HG03460 (cell line): Measurements from ENCODE around the gene MRPL36.
A peak's percentile ranks its signal among the peaks of the same experiment; 100 is the strongest.
"Not testable (repeated sequence)": the region's sequence is repeated elsewhere in the genome, so short reads cannot be mapped to it uniquely, and the experiment has no call there.

Experiments used
- ATAC-seq: cut with Tn5 transposase; IDR thresholded peaks from one replicate; pipeline ENCODE4 v1.9.1; 2021; ENCODE audit not compliant: unreplicated experiment

Gene MRPL36

DNA sequence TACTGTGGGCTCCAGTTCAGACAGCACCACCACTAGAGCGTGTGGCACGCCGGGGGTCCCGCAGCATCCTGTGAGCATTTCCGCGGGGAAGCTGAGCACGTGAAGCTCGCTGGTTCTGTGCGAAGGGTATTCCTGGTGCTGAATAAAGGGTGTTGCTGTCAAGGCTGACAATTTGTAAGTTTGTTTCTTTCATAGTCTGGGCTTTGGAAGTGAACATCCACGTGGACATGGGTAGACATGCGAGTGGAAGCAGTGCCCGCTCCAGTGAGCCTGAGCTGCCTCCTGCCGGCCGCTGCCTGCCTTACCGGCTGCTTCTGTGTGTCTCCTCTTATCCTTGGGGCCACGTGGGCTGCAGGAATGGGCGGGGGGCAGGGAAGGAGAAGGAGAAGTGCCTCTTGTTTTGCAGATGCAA, 16.2 kb upstream of the MRPL36 start:
- no peak for ATAC-seq

DNA sequence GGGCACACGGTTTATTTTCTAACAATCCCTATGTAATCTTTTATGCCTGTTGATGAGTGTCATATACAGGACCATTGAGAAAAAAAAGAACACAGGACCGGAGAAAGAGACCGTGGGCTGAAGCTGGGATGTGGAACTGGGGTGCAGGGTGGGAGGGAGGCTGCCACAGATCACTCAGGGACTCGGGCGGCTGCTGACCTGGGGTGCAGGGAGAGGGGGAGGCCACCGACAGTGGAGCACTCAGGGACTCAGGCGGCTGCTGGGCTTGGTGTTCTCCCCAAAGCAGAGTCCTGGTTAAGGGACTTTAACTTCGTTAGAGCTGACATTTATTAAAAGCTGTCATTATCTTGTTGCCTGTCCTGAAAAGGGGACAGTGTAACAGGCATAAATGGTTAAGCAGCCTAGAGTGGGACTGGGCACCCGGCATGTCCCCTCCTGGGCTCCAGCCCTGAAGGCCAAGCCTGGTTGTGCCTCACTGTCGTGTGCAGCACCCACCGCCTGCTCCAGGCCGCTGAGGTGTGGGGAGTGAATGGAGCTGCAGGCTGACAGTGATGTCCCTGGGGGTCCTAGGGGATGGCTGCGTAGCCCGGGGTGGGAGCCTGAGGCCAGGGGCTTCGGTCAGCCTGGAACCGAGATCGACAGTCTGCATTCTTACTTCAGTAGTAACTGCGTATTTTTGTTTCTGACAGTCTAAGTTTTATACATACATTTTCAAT, 15.6 kb upstream of the MRPL36 start:
- ATAC-seq: no peak

DNA sequence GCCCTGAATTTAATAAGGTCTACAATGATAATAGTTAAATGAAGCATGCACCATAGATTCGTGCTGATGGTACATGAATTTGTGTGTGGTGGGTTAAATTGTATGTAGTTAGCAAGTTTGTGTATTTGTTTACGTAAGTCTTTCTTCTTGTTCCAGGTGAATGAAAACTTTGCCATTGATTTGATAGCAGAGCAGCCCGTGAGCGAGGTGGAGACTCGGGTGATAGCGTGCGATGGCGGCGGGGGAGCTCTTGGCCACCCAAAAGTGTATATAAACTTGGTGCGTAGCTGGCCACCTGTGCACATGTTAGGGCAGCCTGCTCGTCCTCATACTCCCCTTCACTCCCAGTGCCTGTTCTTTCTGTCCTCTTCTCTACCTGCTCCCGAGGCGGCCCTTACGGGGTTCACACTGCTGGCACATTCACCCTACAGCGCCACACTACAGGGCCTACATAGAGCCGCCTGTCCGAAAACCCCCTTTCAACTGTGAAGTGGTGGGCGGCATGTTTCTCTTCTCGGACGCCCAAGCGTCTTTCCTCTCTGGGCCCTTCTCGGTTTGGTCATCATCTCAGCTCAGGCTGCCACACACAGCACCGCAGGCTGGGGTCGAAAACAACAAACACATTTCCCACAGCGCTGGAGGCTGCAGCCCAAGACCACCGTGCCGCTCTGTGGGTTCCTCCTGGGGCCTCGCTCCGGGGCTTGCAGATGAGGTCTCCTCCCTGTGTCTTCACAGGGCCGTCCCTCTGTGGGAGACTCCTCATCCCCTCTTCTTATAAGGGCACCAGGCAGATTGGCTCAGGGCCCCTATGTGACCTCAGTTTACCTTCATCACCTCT, 14.8 kb upstream of the MRPL36 start:
- ATAC-seq: no peak

DNA sequence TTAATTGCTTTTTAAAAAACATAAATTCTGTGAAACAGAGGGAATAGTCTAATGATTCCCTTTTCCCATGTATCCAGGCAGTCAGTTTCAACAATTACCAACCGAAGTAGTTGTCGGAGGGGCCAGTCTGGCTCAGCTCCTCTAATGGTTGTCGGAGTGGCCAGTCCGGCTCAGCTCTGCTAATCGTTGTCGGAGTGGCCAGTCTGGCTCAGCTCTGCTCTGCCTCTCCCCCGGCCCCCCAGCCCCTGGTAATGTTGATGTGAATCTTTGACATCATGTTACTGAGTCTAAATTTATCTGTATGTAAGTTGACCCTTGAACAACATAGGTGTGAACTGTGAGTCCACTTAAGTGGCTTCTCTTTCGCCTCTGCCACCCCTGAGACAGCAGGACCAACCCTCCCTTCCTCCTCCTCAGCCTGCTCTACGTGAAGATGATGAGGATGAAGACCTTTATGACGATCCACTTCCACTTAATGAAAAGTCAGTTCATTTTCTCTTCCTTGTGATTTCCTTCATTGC, 11.0 kb upstream of the MRPL36 start:
- ATAC-seq: no peak

- no peak for ATAC-seq
These were observed 9.9 kb upstream of the MRPL36 start for GRCh38 chr5:1809416-1810035.

DNA sequence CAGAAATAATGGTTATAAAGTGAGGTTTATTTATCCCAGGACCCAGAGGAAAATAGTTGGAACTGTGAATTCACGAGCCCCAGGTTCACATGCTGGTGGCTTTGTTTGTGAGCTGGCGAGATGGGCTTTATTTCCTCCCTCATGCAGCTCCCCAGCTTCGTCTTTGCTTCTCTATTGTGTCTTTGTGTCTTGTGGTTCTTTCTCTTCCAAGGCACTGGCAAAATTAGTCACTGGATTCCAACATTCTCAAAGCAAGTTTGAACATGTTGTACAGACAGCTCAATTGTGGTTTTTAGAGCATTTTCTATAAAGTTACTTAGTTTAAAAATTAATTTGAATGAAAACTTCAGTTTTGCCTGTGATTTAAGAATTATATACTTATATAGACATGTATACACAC, 8.8 kb upstream of the MRPL36 start:
- ATAC-seq: no peak

DNA sequence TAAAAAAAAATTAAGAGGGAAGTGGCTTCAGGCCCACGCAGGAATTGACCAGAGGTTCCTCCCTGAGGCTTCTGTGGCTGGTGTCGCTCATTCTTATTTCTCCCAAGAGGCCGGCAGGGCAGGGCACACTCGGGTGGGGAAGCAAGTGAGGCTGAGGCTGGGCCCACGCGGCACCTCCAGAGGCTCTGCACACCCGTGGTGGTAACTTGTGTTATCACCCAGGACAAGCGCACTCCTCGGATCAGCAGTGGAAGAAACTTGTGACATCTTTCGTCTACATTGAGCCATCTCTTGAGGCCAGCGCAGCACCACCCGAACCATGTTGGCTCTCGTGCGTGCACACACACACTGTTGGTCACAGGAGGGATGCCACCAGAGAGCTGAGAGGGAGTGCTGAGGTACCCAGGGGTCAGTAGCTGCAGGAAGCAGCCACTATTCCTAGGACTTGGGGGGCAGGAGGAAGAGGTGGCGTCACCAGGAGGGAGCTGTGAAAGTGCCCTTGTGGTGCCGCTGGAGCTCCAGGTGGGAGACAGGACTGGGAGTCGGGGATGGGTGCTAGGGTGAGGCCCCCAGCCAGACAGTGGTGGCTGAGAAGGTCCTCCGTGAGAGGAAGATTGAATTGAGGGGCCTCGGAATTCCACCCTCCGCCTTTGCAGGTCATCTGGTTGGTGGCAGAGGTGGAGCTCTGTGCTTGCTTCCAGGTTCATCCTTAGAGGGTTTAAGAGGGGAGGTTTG, 8.0 kb upstream of the MRPL36 start:
- no peak for ATAC-seq

- ATAC-seq: no peak
These were observed 7.3 kb upstream of the MRPL36 start for GRCh38 chr5:1806974-1807373.

GRCh38 chr5:1806199-1806598, 6.6 kb upstream of the MRPL36 start:
- no peak for ATAC-seq

- ATAC-seq: no peak
These were observed 6.1 kb upstream of the MRPL36 start for GRCh38 chr5:1805736-1806135.

GRCh38 chr5:1805326-1805725, 5.7 kb upstream of the MRPL36 start:
- ATAC-seq: no peak

DNA sequence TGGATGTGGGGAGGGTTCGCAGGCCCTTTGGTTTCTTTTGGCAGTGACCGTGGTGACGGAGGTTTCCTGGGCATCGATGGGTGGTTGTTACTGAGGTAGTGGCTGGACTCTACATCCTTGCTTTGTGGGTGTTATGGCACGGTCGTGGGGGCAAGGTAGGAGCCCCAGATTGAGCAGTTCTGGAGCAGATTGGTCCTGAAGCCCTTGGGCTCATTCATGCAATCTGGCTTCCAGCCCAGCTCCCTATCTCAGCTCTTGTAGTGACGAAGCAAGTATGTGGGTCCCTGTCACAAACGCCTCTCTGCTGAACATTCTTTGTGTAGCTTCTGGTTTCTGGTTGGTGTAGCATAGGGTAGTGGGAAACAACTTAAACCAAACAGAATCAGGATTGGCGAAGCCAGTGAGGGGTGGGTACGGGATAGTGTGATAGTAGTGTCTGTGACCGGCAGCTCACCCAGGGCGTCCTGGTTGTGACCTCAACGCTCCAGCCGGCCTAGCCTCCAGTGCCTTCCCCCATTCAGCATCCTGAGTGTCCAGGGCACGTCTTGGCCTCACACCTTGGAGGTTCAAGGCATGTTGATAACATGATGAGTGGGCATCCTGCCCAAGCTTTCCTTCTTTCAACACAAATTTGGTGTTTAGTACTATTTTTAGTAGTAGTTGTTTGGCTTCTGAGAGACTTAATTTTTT, 4.5 kb upstream of the MRPL36 start:
- ATAC-seq: no peak

GRCh38 chr5:1803192-1803591, 3.6 kb upstream of the MRPL36 start:
- ATAC-seq: no peak

GRCh38 chr5:1801967-1802295, 2.3 kb upstream of the MRPL36 start:
- no peak for ATAC-seq

GRCh38 chr5:1801222-1801966, 1.8 kb upstream of the MRPL36 start, which contains the start of gene NDUFS6:
TSS of gene NDUFS6 (plus strand) at chr5:1801407. CDS start at chr5:1801418, 11 bp downstream.
- ATAC-seq: peak; percentile 56

DNA sequence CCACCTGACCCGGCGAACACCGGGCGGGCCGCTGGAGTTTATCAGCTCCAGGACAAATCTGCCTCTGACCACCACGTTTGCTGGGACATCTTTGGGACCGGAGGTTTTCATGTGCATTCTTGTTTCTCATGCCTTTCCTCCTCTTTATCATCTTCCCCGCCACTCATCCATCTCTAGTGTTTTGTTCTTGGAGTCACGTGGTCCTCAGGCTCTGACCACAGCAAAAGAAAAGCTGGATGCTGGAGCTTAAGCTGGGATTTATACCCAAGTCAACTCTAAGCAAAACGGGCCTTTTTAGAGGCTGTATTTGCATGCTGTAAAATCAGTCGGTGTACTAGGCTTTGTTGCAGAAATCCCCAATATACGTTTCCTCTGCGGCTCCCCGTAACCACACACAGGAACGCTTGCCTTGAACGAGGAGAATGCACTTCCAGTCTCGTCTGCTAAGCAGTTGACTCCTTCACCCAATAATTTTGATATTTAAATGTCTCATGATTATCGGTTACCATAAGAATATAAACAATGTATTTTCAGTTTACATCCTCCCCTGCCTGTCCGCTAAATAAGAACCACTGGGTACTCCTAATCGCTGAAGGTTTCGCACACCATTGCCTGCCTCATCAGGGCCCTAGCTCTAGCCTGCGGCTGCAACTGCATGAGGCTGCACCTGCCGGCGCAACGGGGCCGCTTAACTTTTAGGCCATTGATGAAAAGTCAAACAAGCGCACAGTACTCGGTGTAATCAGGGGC, 1.0 kb upstream of the MRPL36 start:
- ATAC-seq: peak; percentile 35

- ATAC-seq: peak; percentile 27
These were observed 481 bp downstream of the MRPL36 start for GRCh38 chr5:1799110-1799601.

DNA sequence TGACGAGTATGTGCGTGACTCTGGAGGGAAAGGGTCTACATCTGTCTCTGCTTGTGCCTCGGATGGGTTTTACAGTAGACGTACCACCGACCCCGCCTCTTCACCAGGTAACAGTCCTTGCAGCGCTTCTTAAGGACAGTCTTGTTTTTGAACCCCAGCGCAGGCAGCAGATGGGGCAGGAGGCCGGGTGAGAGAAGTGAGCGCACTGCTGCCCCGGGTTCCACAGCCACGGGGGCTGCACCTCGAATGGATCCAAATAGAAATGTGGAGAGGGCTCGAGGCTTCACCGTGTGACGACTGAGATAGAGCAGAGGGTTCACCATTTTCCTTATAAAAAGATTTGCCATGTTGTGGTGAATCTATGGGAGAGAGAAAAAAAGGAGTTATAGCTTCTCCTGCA, 1.0 kb downstream of the MRPL36 start:
- ATAC-seq: not testable (repeated sequence)

- no peak for ATAC-seq
These were observed 1.8 kb downstream of the MRPL36 start for GRCh38 chr5:1797855-1798254.
